ENCODE measurements around the gene CAP2. TPM values are rescaled to one million over a fixed set of nuclear protein-coding genes. Genes with fewer than 3 reads are reported as not detected.
A peak's percentile ranks its signal among the peaks of the same experiment; 100 is the strongest.

Gene CAP2
- total RNA-seq, 1 donor from 2014 or later, result 55.3 TPM

DNA sequence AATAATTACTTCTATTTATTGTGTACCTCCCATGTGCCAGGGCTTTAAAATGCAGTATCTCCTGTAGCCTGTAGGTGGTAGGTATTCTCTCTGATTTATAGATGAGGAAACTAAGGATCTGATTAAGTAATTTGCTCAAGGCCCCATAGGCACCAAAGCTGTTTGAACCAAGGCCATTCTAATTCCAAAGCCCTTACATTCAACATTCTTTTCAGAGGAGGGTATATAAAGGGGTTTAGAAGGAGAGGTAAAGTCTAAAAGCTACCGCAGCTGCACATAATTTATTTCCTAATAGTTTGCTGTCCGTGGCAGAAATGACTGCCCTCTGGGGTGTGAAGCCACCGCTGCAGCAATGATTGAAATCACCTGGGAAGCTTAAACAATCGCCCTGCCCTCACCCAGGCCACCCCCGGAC is 111.7 kb downstream of the CAP2 start:
- Mint-ChIP-seq H3K9me3 (ENCODE audit: unreplicated experiment) (no peaks in the 10 kb centered on the region), H3K4me1 (ENCODE audit: low read depth, unreplicated experiment) (peaks cover 8% of the 10 kb centered on the region), H3K27ac (ENCODE audit: unreplicated experiment) (no peak overlapping the region), H3K27me3 (ENCODE audit: low read depth, unreplicated experiment) (no peaks in the 10 kb centered on the region), H3K4me3 (ENCODE audit: unreplicated experiment) (no peak overlapping the region), H3K36me3 (ENCODE audit: low read depth, unreplicated experiment) (peaks cover 9% of the 10 kb centered on the region)
- TF ChIP-seq, protein P1, sequence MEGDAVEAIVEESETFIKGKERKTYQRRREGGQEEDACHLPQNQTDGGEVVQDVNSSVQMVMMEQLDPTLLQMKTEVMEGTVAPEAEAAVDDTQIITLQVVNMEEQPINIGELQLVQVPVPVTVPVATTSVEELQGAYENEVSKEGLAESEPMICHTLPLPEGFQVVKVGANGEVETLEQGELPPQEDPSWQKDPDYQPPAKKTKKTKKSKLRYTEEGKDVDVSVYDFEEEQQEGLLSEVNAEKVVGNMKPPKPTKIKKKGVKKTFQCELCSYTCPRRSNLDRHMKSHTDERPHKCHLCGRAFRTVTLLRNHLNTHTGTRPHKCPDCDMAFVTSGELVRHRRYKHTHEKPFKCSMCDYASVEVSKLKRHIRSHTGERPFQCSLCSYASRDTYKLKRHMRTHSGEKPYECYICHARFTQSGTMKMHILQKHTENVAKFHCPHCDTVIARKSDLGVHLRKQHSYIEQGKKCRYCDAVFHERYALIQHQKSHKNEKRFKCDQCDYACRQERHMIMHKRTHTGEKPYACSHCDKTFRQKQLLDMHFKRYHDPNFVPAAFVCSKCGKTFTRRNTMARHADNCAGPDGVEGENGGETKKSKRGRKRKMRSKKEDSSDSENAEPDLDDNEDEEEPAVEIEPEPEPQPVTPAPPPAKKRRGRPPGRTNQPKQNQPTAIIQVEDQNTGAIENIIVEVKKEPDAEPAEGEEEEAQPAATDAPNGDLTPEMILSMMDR (IDR thresholded peaks at IDR 0.05; ENCODE audit: insufficient read depth, low read depth, low read length), result peak; percentile 38
- no peak for TF ChIP-seq EZH2 (IDR thresholded peaks at IDR 0.05; ENCODE audit: insufficient read depth, low read length)
- no peak for DNase-seq (ENCODE audit: low read depth)
- H3K27ac ChIP-seq (ENCODE audit: low read depth, low read length), result peak overlapping the region; percentile 11
- H3K36me3 ChIP-seq (ENCODE audit: insufficient read depth, low read length), result no peaks in the 10 kb centered on the region
- no peak overlapping the region for H2AFZ ChIP-seq (ENCODE audit: low read depth, low read length)
- H3K27me3 ChIP-seq (ENCODE audit: insufficient read depth, low read length), result no peaks in the 10 kb centered on the region
- H4K20me1 ChIP-seq (ENCODE audit: insufficient read depth, low read length), result no peaks in the 10 kb centered on the region
- no peak overlapping the region for H3K4me3 ChIP-seq (ENCODE audit: insufficient read depth, low read depth, low read length)
- no peaks in the 10 kb centered on the region for H3K79me2 ChIP-seq (ENCODE audit: insufficient read depth, low read length)
- H3K9me3 ChIP-seq (ENCODE audit: insufficient read depth, low read depth, low read length), result no peaks in the 10 kb centered on the region
- no peak overlapping the region for H3K9ac ChIP-seq (ENCODE audit: low read length)
- peaks cover 6% of the 10 kb centered on the region for H3K4me1 ChIP-seq (ENCODE audit: insufficient read depth, low read length)
- FAIRE-seq, result no peak
- H3K4me2 ChIP-seq (ENCODE audit: low read length), result no peak overlapping the region

- Histone ChIP-seq H3K27ac (ENCODE audit: low read depth, low read length) (peak overlapping the region; percentile 11), H3K4me3 (ENCODE audit: insufficient read depth, low read depth, low read length) (no peak overlapping the region), H2AFZ (ENCODE audit: low read depth, low read length) (no peak overlapping the region), H3K27me3 (ENCODE audit: insufficient read depth, low read length) (no peaks in the 10 kb centered on the region), H3K79me2 (ENCODE audit: insufficient read depth, low read length) (no peaks in the 10 kb centered on the region), H3K4me2 (ENCODE audit: low read length) (no peak overlapping the region), H4K20me1 (ENCODE audit: insufficient read depth, low read length) (no peaks in the 10 kb centered on the region), H3K36me3 (ENCODE audit: insufficient read depth, low read length) (no peaks in the 10 kb centered on the region), H3K9me3 (ENCODE audit: insufficient read depth, low read depth, low read length) (no peaks in the 10 kb centered on the region), H3K9ac (ENCODE audit: low read length) (no peak overlapping the region), H3K4me1 (ENCODE audit: insufficient read depth, low read length) (peaks cover 6% of the 10 kb centered on the region)
- TF ChIP-seq, protein P1 (IDR thresholded peaks at IDR 0.05; ENCODE audit: insufficient read depth, low read depth, low read length), result no peak
- no peak for TF ChIP-seq EZH2 (IDR thresholded peaks at IDR 0.05; ENCODE audit: insufficient read depth, low read length)
- H3K9me3 Mint-ChIP-seq (ENCODE audit: unreplicated experiment), result no peaks in the 10 kb centered on the region
- H3K27ac Mint-ChIP-seq (ENCODE audit: unreplicated experiment), result peak overlapping the region; percentile 63
- DNase-seq (ENCODE audit: low read depth) (peak; percentile 52), FAIRE-seq (peak; percentile 84)
- H3K36me3 Mint-ChIP-seq (ENCODE audit: low read depth, unreplicated experiment), result peaks cover 15% of the 10 kb centered on the region
- peak overlapping the region; percentile 36 for H3K4me3 Mint-ChIP-seq (ENCODE audit: unreplicated experiment)
- peaks cover 8% of the 10 kb centered on the region for H3K4me1 Mint-ChIP-seq (ENCODE audit: low read depth, unreplicated experiment)
- no peaks in the 10 kb centered on the region for H3K27me3 Mint-ChIP-seq (ENCODE audit: low read depth, unreplicated experiment)
These were observed 112.4 kb downstream of the CAP2 start for GRCh38 chr6:17505767-17506280.

DNA sequence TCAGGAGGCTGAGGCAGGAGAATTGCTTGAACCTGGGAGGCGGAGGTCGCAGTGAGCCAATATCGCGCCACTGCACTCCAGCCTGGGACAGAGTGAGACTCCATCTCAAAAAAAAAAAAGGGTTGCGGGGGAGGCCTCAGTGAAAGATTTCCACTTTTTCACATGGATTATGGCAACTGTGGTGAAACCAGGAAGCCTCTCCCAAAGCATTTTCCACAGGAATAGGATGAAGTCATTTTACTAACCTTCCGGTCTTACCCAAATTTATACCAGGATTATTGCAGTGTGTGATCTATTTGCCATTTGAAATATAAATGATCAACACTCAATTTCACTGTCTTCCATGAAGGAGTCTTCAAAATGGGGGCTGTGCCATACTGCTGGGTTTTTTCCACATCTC is 113.1 kb downstream of the CAP2 start:
- H3K27ac ChIP-seq (ENCODE audit: low read depth, low read length), result no peak overlapping the region
- H3K9me3 Mint-ChIP-seq (ENCODE audit: unreplicated experiment), result no peaks in the 10 kb centered on the region
- peaks cover 3% of the 10 kb centered on the region for H3K36me3 ChIP-seq (ENCODE audit: insufficient read depth, low read length)
- H3K9me3 ChIP-seq (ENCODE audit: insufficient read depth, low read depth, low read length), result no peaks in the 10 kb centered on the region
- H3K79me2 ChIP-seq (ENCODE audit: insufficient read depth, low read length), result no peaks in the 10 kb centered on the region
- peaks cover 8% of the 10 kb centered on the region for H3K4me1 Mint-ChIP-seq (ENCODE audit: low read depth, unreplicated experiment)
- H3K9ac ChIP-seq (ENCODE audit: low read length), result no peak overlapping the region
- H3K4me3 Mint-ChIP-seq (ENCODE audit: unreplicated experiment), result no peak overlapping the region
- no peaks in the 10 kb centered on the region for H3K27me3 Mint-ChIP-seq (ENCODE audit: low read depth, unreplicated experiment)
- DNase-seq (ENCODE audit: low read depth) (no peak), FAIRE-seq (no peak)
- peaks cover 6% of the 10 kb centered on the region for H3K4me1 ChIP-seq (ENCODE audit: insufficient read depth, low read length)
- no peak overlapping the region for H3K4me2 ChIP-seq (ENCODE audit: low read length)
- no peak overlapping the region for H2AFZ ChIP-seq (ENCODE audit: low read depth, low read length)
- H3K27ac Mint-ChIP-seq (ENCODE audit: unreplicated experiment), result no peak overlapping the region
- no peak for TF ChIP-seq EZH2 (IDR thresholded peaks at IDR 0.05; ENCODE audit: insufficient read depth, low read length)
- TF ChIP-seq, protein P1 (IDR thresholded peaks at IDR 0.05; ENCODE audit: insufficient read depth, low read depth, low read length), result no peak
- no peaks in the 10 kb centered on the region for H4K20me1 ChIP-seq (ENCODE audit: insufficient read depth, low read length)
- peaks cover 16% of the 10 kb centered on the region for H3K36me3 Mint-ChIP-seq (ENCODE audit: low read depth, unreplicated experiment)
- H3K4me3 ChIP-seq (ENCODE audit: insufficient read depth, low read depth, low read length), result no peak overlapping the region
- H3K27me3 ChIP-seq (ENCODE audit: insufficient read depth, low read length), result no peaks in the 10 kb centered on the region
